NCI-H510A (cell line): Measurements from ENCODE around the gene SFI1.
"Not testable (repeated sequence)": the region's sequence is repeated elsewhere in the genome, so short reads cannot be mapped to it uniquely, and the experiment has no call there.

Experiments
- DNase-seq: peaks from one replicate; lab custom pipeline; 2025; lab: John Stamatoyannopoulos, UW

The SFI1 gene

GRCh38 chr22:31637891-31638618, 141.7 kb downstream of the SFI1 start:
- no peak for DNase-seq

GRCh38 chr22:31639436-31640039, 143.2 kb downstream of the SFI1 start:
- no peak for DNase-seq

- DNase-seq: no peak
These were observed 150.1 kb downstream of the SFI1 start for GRCh38 chr22:31646186-31647019.

- DNase-seq: no peak
These were observed 150.7 kb downstream of the SFI1 start for GRCh38 chr22:31647066-31647465.

- DNase-seq: no peak
These were observed 151.4 kb downstream of the SFI1 start for GRCh38 chr22:31647523-31648320.

- DNase-seq: no peak
These were observed 154.1 kb downstream of the SFI1 start for GRCh38 chr22:31650391-31650790.

- no peak for DNase-seq
These were observed 155.3 kb downstream of the SFI1 start for GRCh38 chr22:31651664-31652063.

GRCh38 chr22:31652088-31652487, 155.8 kb downstream of the SFI1 start:
- no peak for DNase-seq

GRCh38 chr22:31652911-31653684, 156.8 kb downstream of the SFI1 start:
- no peak for DNase-seq

- DNase-seq: no peak
These were observed 157.6 kb downstream of the SFI1 start for GRCh38 chr22:31653944-31654343.

- DNase-seq: no peak
These were observed 158.1 kb downstream of the SFI1 start for GRCh38 chr22:31654408-31654807.

- no peak for DNase-seq
These were observed 162.9 kb downstream of the SFI1 start for GRCh38 chr22:31659246-31659645.

GRCh38 chr22:31660860-31661341, 164.6 kb downstream of the SFI1 start:
- not testable (repeated sequence) for DNase-seq

GRCh38 chr22:31661851-31662667, 165.7 kb downstream of the SFI1 start, which contains the start of gene PISD:
TSS of gene PISD (minus strand) at chr22:31662215. CDS start at chr22:31662208, 7 bp downstream.
- DNase-seq: peak; percentile 85

GRCh38 chr22:31662668-31663037, 166.3 kb downstream of the SFI1 start:
- no peak for DNase-seq
